Measurements from ENCODE around the gene NCKIPSD. TPM values are rescaled to one million over a fixed set of nuclear protein-coding genes. Genes with fewer than 3 reads are reported as not detected.

The NCKIPSD gene
- polyA plus RNA-seq, 3 donors: 15.1 to 23.4 (median 20.0) TPM

DNA sequence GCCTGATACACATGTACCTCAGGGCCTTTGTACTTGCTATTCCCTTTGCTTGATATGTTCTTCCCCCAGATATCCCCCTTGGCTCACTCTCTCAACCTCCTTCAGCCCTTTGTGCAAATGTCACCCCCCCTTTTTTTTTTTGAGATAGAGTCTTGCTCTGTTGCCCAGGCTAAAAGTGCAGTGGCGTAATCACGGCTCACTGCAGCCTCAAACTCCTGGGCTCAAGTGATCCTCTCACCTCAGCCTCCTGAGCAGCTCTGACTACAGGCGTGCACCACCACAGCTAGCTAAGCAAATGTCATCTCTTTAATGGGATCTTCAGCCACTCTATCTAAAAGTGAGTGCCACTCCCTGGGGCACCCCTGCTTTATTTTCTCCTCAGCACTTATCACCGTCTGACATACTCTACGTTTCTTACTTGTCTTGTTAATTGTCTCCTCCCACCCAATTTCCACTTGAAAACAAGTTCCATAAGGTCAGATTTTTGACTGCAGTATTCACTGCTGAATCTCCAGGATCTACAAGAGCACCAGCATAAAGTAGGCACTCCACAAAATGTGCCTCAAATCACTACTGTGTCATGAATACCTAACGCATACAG, 16.7 kb upstream of the NCKIPSD start:
- DNase-seq (ENCODE audit: extremely low read depth in 1 of 11, low read depth in 9 of 11, low spot score in 4 of 11): no peak

DNA sequence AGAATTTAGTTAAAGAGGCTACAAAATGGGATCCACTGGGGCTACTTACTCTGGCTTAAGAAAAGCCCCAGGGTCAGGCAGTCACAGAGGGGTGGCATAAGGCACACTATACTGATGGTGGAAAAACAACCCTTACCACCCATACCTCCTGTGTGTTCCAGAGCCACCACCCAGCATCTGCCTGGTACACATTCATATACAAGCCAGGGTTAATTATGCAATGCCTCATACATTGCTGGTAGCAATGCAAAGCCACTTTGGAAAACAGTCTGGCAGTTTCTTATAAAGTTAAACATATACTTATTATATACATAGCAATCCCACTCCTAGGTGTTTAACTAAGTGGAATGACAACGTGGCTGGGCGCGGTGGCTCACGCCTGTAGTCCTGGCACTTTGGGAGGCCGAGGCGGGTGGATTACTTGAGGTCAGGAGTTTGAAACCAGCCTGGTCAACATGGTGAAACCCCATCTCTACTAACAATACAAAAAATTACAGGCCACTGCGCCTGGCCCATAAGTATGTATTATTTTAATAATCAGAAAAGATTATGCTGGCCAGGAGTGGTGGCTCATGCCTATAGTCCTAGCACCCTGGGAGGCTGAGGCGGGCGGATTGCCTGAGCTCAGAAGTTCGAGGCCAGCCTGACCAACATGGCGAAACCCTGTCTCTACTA, 15.2 kb upstream of the NCKIPSD start:
- DNase-seq (ENCODE audit: extremely low read depth in 1 of 11, low read depth in 9 of 11, low spot score in 4 of 11): no peak

DNA sequence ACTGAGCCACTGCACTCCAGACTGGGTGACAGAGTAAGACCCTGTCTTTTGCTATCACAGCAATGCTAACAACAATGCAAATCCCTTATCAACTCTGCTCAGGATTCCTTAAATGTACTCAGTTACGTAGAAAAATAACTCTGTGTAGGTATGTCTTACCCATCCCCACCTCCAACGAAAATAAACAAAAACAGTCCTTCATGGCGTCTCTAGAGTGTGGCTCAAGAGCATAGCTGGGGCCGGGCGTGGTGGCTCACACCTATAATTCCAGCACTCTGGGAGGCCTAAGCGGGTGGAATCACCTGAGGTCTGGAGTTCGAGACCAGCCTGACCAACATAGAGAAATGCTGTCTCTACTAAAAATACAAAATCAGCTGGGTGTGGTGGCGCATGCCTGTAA, 13.2 kb upstream of the NCKIPSD start:
- DNase-seq (ENCODE audit: extremely low read depth in 1 of 11, low read depth in 9 of 11, low spot score in 4 of 11): no peak

DNA sequence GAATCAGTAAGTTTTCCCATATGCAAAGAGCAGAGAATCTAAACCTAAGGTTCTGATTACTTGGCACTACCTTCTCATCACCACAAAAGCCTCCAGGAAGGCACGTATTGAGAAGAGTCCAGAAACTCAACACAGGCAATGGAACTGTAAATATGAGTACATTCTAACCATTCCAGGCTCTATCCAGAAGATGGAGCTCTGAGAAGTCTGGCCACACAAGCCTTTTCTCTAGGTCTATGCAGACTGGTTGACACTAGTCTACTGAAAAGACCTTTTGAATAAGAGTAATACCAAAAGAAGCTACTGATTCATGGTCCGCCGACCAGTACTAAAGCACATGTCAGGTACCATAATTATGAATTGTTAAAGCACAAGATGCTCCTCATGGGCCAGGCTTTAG, 12.2 kb upstream of the NCKIPSD start:
- no peak for DNase-seq (ENCODE audit: extremely low read depth in 1 of 11, low read depth in 9 of 11, low spot score in 4 of 11)

DNA sequence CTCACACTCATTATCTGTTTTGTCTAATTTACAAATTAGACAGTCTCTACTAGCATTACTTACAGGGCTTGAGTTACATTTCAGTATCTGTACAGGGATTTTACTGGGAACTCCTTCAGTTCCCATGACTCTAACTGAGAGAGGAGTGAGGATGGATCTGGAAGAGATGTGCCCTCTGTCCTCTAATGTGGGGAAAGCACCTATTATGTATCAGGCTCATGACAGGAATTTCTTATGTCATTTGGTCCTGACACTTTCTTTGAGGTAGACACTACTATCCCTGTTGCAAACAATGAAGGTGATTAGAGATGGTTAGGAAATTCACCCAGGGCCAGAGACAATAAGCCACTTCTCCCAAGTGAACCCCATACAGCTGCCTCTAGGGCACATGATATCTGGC, 10.9 kb upstream of the NCKIPSD start:
- DNase-seq (ENCODE audit: extremely low read depth in 1 of 11, low read depth in 9 of 11, low spot score in 4 of 11): no peak

DNA sequence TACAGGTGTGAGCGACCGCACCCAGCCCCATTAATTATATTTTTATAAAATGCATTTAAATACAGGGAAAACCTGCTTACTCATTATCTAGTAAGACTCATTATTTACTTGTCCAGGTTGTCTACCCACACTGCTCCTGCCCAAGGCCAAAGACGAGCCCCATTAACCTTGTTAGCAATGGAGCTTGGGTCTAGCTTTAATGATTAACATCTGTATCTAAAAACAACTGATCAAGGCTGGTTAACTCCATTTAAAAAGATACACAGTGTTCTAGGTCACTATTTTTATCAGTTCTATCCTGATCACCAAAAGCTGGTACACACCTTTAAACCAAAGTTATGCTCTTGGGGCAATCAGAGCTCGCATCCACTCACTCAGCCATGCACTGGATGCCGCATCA, 10.4 kb upstream of the NCKIPSD start:
- DNase-seq (ENCODE audit: extremely low read depth in 1 of 11, low read depth in 9 of 11, low spot score in 4 of 11): no peak

DNA sequence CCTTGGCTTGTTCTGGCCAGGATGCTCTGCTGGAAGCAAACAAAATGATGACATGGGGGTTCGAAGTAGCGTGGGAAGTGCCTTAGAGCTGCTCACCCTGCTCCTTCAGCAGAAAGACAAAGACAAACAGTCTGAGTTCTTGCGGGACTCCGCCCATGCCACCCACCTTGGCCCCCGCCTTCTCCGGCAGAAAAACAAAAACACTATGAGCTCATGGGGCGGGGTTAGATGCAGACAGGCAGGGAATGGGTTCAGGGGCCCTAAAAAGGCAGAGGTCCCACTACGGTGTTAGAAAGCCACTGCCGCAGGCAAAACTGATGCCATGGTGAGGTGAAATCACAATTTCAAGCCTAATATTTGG, 9.7 kb upstream of the NCKIPSD start:
- DNase-seq (ENCODE audit: extremely low read depth in 1 of 11, low read depth in 9 of 11, low spot score in 4 of 11): no peak

DNA sequence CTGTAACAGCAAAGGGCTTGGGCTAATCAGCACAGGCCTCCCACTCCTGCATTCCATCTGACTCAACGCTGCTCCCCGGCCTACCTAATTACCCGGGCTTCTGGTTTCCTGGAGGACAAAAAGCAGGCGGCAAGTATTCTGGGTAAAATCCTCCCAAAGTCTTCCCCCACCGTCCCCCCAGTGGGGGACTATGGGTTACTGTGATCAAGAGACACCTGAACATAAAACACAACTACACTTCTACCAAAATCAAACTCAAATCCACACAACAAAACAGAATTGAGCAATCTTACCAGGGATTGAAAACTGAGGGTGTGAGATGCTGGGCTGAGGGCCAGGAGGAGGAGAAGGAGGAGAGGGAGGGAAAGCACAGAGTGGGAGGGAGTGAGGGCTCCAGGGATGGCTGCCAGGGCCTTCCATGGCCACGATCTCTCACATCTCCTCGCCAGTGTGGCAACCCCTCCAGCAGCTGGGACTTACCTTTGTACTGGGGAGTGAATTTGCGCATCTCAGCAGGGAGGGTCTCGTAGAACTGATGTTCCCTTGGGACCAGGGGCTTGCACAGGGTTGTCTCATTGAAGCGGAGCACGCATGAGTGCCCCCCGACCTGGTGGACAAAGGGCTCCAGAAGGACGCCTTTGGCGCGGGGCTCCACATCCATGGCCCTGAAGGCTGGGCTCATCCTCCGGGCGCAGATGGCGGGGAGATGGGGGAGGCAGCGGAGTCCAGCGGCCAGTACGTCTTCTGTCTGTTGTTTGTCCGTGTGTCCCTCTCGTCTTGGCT, 9.1 kb upstream of the NCKIPSD start:
- no peak for DNase-seq (ENCODE audit: extremely low read depth in 1 of 11, low read depth in 9 of 11, low spot score in 4 of 11)

DNA sequence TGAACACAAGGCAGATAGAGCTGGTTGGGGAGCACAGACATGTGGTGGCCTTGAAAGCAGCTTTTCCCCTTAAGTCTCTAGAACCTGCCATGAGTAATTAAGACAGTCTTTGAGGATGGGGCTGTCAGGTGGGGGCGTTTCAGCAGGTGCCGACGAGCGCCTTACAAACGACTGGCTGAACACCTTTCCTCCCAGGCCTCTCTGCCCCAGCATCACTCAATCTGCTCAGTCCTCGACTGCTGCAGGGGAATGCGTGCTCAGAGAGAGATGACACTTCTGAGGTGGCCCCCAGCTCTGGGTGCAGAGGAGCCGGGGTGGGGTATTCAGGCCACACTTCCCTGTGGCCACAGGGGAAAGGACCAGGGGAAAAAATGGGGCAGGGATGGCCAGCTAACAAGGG, 8.1 kb upstream of the NCKIPSD start:
- no peak for DNase-seq (ENCODE audit: extremely low read depth in 1 of 11, low read depth in 9 of 11, low spot score in 4 of 11)

DNA sequence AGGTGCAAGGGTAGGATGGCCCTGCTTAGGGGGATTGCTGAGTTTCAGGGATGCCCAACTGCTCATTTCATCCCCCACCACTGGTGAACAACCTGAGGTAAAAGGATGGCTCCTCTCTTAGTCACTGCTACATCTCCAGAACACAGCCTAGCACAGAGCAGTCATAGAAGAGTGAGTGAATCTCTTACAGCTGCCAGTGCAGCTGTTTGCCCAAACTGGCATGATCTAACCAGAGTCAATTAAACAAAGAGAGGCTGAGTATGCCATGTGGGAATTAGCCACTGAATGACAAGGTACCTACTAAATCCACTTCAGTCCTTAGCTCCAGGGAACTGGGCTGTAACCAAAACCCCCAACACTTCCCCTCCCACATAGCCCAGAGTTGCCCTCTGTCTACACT, 6.8 kb upstream of the NCKIPSD start:
- DNase-seq (ENCODE audit: extremely low read depth in 1 of 11, low read depth in 9 of 11, low spot score in 4 of 11): no peak

DNA sequence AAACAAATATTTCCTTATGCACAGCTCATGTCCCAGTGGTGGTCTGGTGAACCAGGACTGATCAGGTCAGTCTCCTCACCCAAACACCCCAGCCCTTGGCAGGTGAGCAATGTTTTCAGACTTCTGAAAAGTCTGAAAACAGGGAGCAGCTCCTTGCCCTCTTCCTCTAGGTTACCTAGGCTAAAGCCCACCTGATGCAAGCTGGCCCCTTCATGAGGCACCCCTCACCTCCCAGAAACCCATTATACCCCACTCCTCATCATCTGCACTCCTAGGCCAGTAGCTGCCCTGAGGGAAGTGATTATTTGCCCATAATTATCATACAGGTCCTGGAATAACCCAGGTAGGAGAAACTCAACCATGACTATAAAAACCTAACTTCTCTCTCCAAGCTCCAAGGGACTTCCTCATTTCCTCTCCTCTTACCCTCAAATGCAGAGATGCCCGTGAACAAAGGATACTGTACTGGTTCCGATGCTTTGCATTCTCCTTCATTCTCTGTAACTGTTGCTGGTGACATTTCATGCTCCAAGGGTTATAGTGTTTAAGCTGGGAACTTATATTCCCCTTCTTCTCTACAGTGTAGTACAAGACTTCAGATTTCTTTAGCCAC, 5.2 kb upstream of the NCKIPSD start:
- no peak for DNase-seq (ENCODE audit: extremely low read depth in 1 of 11, low read depth in 9 of 11, low spot score in 4 of 11)

DNA sequence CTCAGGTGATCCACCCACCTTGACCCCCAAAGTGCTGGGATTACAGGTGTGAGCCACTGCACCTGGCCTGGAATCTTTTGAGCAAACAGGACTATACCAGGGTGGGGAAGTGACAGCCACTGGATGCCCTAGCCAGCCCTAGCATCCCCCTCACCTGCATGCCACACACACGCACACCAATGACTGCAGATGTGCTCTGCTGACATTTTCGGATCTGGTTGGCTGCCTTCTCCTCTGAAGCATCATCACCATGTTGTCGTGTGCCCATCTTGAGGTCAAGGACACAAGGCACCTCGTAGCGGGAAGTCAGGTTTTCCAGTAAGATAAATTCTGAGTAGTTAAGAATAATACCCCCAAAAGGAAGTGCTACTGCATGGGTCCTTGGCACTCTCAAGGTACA, 3.7 kb upstream of the NCKIPSD start:
- DNase-seq (ENCODE audit: extremely low read depth in 1 of 11, low read depth in 9 of 11, low spot score in 4 of 11): no peak

DNA sequence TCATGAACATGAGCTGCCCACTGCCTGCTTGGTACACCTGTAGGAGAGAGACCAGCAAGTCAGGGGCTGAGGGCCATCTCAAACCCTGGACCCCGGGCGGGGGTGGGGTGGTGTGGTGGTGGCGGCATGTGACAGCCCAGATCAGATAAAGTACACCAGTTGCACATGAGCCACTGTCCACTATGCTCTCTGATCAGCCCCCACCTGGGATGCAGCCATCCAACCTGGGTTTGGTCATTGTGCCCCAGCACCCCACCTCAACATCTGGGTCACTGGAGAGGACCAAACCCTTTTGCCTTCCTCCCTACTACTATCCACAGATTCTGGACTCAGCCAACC, 3.0 kb upstream of the NCKIPSD start:
- DNase-seq (ENCODE audit: extremely low read depth in 1 of 11, low read depth in 9 of 11, low spot score in 4 of 11): no peak

DNA sequence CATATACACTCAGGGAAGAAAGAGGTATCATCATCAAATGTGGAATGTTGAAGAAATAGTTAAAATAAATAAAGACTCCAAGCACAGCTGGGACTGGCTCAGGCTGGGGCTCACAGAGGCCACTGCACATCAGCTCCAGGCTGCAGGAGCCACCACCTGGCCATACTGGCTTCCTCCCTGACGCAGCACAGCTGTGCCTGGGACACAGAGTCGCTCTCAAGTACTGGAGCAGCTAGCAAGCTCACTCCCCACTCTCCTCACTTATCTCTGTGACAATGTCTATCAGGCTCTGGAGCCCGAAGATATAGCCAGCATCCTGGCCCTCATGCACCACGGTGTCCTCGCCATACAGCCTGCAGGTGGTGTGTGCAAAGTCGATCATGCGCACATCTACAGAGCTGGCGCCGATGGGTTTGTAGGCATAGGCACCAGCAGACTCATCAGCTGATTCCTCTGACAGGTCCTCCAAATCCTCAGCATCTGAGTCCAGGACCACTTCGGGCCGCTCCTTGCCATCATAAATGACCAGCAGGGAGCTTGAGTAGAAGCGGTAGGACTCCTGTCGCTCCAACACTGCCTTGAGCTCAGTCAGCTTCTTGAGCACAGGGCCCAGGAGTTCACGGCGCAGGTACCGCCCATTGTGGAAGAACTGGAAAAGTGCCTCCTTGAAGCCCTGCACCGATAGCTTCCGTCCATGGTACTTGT, 2.5 kb upstream of the NCKIPSD start:
- DNase-seq (ENCODE audit: extremely low read depth in 1 of 11, low read depth in 9 of 11, low spot score in 4 of 11): no peak

DNA sequence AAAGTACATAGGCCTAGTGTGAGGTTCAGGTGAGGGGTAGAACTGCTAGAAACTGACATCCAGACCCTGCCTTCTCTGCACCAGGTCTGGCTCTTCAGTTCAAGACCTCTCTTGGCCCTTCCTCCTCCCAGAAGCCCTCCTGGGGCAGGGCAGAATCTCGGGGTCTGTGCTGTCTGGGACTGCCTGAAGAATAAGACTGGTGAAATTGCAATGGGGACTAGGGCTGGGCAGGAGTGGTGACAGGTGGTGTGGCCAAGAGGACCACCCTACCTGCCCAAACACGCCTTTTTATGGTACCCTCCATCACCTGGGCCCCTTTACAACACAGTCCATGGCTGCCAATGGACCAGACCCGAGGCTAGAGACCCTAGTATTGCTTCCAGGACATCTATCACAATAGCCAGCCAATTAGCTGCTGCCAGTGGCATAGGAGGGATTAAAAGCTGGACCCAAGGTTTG, 1.5 kb upstream of the NCKIPSD start:
- no peak for DNase-seq (ENCODE audit: extremely low read depth in 1 of 11, low read depth in 9 of 11, low spot score in 4 of 11)

DNA sequence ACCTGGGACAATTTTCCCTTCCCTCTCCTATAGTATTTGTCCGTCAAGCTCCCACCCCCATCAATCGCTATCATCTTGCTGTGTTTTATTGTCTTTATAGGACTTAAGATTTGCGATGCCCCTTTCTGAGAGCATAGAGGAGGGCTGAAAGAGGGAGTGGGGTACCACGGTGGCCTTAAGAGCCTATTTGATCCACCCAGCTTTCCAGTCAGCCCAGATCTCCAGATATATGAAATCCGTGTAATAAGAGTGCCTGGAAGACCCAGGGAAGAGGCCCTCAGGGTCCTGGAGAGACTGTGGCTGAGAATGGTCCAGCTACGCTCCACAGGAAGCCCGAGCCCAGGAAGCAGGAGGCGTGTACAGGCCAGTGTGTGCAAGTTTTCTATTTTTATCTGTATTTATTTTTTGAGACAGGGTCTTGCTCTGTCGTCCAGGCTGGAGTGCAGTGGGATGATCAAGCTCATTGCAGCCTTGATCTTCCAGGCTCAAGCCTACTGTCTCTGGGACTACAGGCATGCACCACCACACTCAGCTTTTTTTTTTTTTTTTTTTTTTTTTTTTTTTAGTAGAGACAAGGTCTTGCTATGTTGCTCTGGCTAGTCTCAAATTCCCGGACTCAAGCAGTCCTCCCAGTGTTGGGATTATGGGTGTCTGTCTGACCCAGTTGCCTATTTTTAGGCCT, 964 bp upstream of the NCKIPSD start:
- no peak for DNase-seq (ENCODE audit: extremely low read depth in 1 of 11, low read depth in 9 of 11, low spot score in 4 of 11)

DNA sequence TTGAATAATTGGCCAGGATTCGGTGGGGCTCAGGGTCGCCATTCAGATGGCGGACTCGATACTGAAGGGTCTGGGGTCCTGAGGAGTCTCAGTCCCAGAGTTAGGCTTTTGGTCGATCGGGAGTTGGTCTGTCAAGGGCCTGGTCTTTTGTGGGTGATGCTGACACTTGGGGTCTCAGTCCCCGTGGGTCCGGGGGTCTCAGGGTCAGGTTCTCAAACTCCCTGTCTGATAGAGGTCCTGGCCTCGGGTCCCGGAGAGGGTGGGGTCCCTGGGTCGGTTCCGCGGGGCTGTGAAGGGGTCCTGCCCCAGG, 467 bp downstream of the NCKIPSD start:
- DNase-seq (ENCODE audit: extremely low read depth in 1 of 11, low read depth in 9 of 11, low spot score in 4 of 11): no peak

DNA sequence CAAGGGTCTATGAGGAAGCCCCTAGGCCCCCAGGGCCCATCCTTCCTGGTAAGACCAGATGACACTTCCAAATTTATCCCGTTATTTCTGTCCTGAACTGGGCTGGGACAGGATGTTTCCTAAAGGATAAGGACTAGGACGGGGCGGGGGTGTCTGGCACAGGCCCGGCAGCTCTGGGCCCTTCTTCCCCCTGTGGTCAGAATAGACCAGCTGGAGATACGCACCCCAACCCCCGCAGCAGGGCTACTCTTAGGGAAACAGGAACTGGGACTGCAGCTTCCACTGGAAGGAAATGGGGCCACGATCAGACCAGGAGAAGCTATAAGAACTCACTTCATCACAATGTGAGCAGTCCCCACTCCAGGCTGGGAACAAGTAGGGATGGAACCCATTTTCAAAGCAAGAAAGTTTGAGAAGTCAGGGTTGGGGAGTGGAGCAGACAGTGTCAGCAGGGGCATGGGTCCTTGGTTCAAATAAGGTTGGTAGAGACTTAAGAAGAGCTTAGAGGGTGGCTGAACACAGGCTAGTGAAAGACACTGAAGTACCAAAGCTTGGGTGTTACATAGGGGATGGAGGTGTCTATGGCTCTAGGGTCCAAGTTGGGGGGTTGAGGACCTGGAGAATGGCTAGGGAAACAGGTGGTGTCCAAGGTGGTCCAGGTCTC, 1.1 kb downstream of the NCKIPSD start:
- no peak for DNase-seq (ENCODE audit: extremely low read depth in 1 of 11, low read depth in 9 of 11, low spot score in 4 of 11)

DNA sequence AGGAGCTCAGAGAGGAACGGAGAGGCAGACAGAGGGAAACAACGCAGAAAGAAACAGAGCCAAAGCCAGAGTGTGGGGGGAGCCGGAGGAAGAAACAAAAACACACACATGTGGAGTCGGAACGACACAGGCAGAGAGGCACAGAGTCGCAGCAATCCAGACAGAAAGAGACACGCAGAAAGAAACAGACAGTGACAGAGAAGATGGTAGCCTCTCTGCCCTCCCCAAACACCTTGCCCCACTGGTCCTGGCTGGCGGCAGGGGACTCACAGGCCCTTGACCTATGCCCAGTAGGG, 1.7 kb downstream of the NCKIPSD start:
- DNase-seq (ENCODE audit: extremely low read depth in 1 of 11, low read depth in 9 of 11, low spot score in 4 of 11): no peak
